HEK293T (cell line): ENCODE results near the gene CDK5.
"Not testable (repeated sequence)": the region's sequence is repeated elsewhere in the genome, so short reads cannot be mapped to it uniquely, and the experiment has no call there.

Source experiments
- BHLHE40 ChIP-seq: fragments of 450-650 bp; IDR thresholded peaks from 2 replicates; pipeline ENCODE4 v1.6.1; 2016; ENCODE audit warnings: mild to moderate bottlenecking, moderate library complexity, borderline replicate concordance
- ELF4 ChIP-seq: fragments of 450-650 bp; IDR thresholded peaks from 2 replicates; pipeline ENCODE4 v1.6.1; 2017; ENCODE audit warnings: antibody characterized with exemption
- FOXA1 ChIP-seq: fragments of 450-650 bp; IDR thresholded peaks from 2 replicates; pipeline ENCODE4 v1.6.1; 2016; ENCODE audit warnings: mild to moderate bottlenecking
- FOXM1 ChIP-seq: fragments of 450-650 bp; IDR thresholded peaks from 2 replicates; pipeline ENCODE4 v1.6.1; 2017; ENCODE audit warnings: mild to moderate bottlenecking, borderline replicate concordance
- LEF1 ChIP-seq: fragments of 450-650 bp; IDR thresholded peaks from 2 replicates; pipeline ENCODE4 v1.6.1; 2017; ENCODE audit warnings: mild to moderate bottlenecking, borderline replicate concordance
- SUZ12 ChIP-seq: fragments of 450-650 bp; IDR thresholded peaks from 2 replicates; pipeline ENCODE4 v1.6.1; 2016; ENCODE audit warnings: mild to moderate bottlenecking
- TARDBP ChIP-seq: fragments of 450-650 bp; IDR thresholded peaks from 2 replicates; pipeline ENCODE4 v1.6.1; 2016
- TF ChIP-seq, protein P1 (sequence below): fragments of 450-650 bp; IDR thresholded peaks from 2 replicates; pipeline ENCODE4 v1.6.1; 2016

DNA sequence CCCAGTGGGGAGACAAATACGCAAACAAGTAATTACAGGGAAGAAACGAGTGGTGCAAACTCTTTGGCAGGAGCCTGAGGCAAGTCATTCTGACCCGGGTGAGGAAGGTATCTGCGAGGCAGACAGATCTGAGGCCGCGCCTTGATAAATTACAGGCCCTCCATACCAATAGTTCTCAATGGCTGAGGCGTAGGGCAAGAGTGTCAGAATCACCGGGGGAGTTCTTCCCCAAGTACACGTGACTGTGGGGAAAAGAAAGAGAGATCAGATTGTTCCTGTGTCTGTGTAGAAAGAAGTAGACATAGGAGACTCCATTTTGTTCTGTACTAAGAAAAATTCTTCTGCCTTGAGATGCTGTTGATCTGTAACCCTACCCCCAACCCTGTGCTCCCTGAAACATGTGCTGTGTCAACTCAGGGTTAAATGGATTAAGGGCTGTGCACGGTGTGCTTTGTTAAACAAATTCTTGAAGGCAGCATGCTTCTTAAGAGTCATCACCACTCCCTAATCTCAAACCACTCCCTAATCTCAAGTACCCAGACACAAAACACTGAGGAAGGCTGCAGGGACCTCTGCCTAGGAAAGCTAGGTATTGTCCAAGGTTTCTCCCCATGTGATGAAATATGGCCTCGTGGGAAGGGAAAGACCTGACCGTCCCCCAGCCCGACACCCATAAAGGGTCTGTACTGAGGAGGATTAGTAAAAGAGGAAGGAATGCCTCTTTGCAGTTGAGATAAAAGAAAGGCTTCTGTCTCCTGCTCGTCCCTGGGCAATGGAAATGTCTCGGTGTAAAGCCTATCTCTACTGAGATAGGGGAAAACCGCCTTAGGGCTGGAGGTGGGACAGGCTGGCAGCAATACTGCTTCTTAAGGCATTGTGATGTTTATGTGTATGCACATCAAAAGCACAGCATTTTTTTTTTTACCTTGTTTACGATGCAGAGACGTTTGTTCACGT, 30.6 kb downstream of the CDK5 start:
- not testable (repeated sequence) for TF ChIP-seq LEF1, SUZ12, BHLHE40, ELF4, TARDBP, FOXA1, FOXM1
- TF ChIP-seq, protein P1, sequence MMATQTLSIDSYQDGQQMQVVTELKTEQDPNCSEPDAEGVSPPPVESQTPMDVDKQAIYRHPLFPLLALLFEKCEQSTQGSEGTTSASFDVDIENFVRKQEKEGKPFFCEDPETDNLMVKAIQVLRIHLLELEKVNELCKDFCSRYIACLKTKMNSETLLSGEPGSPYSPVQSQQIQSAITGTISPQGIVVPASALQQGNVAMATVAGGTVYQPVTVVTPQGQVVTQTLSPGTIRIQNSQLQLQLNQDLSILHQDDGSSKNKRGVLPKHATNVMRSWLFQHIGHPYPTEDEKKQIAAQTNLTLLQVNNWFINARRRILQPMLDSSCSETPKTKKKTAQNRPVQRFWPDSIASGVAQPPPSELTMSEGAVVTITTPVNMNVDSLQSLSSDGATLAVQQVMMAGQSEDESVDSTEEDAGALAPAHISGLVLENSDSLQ, result not testable (repeated sequence)
